ENCODE data around the gene ATP13A1.
"Not testable (repeated sequence)": the region's sequence is repeated elsewhere in the genome, so short reads cannot be mapped to it uniquely, and the experiment has no call there.

ATP13A1 gene

DNA sequence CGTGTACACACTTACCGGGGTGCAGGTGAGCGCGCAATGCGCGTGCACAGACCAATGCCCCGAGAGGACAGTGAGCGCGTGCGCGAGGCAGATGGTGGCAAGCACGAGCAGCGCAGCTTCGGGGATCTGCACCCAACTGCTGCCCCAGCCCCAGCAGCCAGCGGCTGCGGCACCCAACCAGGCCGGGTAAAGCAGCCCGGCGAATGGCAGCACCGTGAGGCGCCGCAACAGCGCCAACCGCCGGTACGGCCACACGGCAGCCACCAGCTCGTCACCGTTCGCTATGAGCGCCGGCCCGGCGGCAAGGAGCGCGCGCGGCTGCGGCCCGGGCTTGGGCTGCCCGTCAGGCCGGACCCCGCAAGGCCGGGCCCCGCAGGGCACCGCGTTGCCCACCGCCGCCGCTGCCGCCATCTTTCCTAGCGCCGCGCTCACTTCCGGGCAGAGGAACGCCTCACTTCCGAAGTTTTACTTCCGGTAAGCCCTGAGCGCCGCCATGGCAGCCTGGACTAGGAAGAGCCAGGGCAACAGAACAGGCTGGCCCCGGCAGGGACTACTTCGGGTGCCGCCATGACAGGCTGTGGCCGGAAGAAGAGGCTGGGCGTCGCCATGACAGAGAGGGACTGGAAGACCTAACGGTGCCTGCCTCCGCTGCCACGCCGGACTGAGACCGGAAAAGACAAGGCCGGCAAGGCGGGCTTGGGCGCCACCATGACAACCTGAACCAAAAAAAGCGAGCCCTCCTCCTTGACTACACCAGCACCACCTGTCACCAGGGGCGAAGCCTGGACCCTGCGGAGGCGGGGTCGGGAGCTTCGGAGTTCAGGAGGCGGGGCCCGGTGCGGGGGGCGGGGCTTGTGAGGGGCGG, at the start of gene ATP13A1:
TSS of gene ATP13A1 (minus strand) at position 421 of the 865 bp plus-strand sequence. CDS start at position 411, 10 bp downstream.
- TF ChIP-seq, protein P1, sequence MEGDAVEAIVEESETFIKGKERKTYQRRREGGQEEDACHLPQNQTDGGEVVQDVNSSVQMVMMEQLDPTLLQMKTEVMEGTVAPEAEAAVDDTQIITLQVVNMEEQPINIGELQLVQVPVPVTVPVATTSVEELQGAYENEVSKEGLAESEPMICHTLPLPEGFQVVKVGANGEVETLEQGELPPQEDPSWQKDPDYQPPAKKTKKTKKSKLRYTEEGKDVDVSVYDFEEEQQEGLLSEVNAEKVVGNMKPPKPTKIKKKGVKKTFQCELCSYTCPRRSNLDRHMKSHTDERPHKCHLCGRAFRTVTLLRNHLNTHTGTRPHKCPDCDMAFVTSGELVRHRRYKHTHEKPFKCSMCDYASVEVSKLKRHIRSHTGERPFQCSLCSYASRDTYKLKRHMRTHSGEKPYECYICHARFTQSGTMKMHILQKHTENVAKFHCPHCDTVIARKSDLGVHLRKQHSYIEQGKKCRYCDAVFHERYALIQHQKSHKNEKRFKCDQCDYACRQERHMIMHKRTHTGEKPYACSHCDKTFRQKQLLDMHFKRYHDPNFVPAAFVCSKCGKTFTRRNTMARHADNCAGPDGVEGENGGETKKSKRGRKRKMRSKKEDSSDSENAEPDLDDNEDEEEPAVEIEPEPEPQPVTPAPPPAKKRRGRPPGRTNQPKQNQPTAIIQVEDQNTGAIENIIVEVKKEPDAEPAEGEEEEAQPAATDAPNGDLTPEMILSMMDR (IDR thresholded peaks at IDR 0.05; ENCODE audit: control extremely low read depth, extremely low read depth, low read depth, missing control alignments), result peak; percentile 16
- ChIA-PET CTCF (interaction anchor here (0.9 to 2.2 kb wide), 6 partner anchors 8 to 238 kb away, joined by 3 to 7 read pairs (median 5); partner anchors contain the start of genes GMIP and NDUFA13), POLR2A (interaction anchor here (0.6 to 1.4 kb wide), 5 partner anchors 35 to 207 kb away, joined by 3 to 5 read pairs (median 3); partner anchors contain the start of genes ZNF253 and ZNF506)
- peak; percentile 88 for DNase-seq (ENCODE audit: extremely low spot score)

DNA sequence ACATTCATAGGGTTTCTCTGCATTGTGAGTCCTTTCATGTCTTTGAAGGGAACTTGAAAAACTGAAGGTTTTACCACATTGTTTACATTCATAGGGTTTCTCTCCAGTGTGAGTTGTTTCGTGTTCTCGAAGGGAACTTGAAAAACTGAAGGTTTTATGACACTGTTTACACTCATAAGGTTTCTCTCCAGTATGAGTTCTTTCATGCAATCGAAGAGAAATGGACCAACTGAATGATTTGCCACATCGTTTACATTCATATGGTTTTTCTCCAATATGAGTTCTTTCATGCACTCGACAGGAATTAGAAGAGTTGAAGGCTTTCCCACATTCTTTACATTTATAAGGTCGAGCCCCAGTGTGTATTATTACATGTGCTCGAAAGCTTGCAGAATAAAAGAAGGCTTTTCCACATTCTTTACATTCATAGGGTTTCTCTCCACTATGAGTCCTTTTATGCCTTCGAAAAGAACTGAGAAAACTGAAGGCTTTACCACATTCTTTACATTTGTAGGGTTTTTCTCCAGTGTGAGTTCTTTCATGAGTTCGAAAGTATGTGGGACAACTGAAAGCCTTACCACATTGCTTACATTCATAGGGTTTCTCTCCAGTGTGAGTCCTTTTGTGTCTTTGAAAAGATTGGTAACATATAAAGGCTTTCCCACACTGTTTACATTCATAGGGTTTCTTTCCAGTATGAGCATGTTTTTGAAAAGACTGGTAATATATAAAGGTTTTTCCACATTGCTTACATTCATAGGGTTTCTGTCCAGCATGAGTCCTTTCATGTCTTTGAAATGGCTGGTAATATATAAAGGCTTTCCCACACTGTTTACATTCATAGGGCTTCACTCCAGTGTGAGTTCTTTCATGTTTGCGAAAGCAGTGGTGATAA, 48.7 kb upstream of the ATP13A1 start:
- DNase-seq (ENCODE audit: extremely low spot score), result no peak

DNA sequence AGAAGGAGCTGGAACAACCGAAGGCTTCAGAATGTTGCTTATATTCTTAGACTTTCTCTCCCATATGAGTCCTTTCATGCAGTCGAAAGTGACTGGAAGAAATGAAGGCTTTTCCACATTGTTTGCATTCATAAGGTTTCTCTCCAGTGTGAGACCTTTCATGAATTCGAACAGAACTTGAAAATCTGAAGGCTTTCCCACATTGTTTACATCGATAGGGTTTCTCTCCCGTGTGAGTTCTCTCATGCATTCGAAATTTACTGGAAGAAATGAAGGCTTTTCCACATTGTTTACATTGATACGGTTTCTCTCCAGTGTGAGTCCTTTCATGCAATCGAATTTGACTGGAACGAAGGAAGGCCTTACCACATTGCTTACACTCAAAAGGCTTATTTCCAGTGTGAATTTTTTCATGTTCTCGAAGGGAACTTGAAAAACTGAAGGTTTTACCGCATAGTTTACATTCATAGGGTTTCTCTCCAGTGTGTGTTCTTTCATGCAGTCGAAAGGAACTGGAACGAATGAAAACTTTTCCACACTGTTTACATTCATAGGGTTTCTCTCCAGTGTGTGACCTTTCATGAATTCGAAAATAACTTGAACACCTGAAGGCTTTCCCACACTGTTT, 47.9 kb upstream of the ATP13A1 start:
- TF ChIP-seq, protein P1 (IDR thresholded peaks at IDR 0.05; ENCODE audit: control extremely low read depth, extremely low read depth, low read depth, missing control alignments), result no peak
- POLR2A ChIA-PET, result no interaction called here
- CTCF ChIA-PET, result no interaction called here
- DNase-seq (ENCODE audit: extremely low spot score), result no peak

More for the DNA sequence above, 48.7 kb upstream of the ATP13A1 start:
- CTCF ChIA-PET, result no interaction called here
- TF ChIP-seq, protein P1 (IDR thresholded peaks at IDR 0.05; ENCODE audit: control extremely low read depth, extremely low read depth, low read depth, missing control alignments), result no peak
- POLR2A ChIA-PET, result no interaction called here

DNA sequence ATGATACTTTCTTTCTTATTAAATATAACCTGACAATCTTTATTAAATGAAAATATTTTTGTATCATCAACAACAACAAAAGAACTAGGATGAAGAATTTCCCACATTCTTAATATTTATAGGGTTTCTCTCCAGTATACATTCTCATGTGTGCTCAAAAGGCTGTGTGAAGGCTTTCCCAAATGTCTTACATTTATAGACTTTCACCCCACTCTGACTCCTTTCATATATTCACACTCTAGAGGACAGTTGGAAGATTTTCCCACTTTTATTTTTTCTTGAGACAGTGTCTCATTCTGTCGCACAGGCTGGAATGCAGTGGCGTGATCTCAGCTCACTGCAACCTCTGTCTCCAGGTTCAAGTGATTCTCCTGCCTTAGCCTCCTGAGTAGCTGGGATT, 47.0 kb upstream of the ATP13A1 start:
- POLR2A ChIA-PET, result no interaction called here
- CTCF ChIA-PET, result no interaction called here
- DNase-seq (ENCODE audit: extremely low spot score), result no peak
- TF ChIP-seq, protein P1 (IDR thresholded peaks at IDR 0.05; ENCODE audit: control extremely low read depth, extremely low read depth, low read depth, missing control alignments), result no peak

DNA sequence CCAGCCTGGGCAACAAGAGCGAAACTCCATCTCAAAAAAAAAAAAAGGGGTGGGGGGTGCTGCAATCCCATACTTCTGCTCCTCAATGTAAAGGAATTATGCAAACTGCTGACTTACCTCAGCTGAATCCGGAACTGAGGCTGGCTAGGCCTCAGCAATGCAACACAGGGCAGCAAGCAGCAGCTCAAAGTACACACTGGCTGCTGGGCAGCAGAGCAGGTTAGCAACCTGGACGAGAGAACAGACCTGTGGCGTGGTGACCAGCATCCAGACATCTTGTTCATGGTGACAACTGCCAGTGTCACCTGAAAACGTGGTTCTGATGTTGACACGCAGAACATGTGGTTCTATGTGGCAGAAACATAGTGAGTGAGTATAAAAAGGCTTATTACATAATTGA, 41.4 kb upstream of the ATP13A1 start:
- TF ChIP-seq, protein P1 (IDR thresholded peaks at IDR 0.05; ENCODE audit: control extremely low read depth, extremely low read depth, low read depth, missing control alignments), result no peak
- no peak for DNase-seq (ENCODE audit: extremely low spot score)
- POLR2A ChIA-PET, result no interaction called here
- CTCF ChIA-PET, result no interaction called here

DNA sequence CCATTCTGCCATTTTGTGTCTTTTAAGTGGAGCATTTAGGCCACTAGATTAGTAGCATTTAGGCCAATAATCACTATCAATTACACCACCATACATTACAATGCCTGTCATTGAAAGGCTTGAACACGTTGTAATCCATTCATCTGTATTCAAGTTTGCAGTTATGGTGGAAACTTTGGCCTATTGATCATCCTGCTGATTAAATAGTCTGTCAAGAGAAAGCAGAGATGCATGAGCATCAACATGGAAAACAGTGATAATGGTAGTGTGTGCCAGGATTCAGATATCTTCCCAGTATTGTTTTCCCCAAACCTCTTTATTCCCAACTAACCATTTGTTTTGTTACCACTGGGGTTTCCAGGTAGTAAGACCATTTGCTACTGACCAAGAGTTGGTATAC, 37.0 kb upstream of the ATP13A1 start:
- CTCF ChIA-PET; DNase-seq (ENCODE audit: extremely low spot score); POLR2A ChIA-PET: not testable (repeated sequence)
